ENCODE measurements around the gene SP1. TPM values are rescaled to one million over a fixed set of nuclear protein-coding genes. Genes with fewer than 3 reads are reported as not detected.
A peak's percentile ranks its signal among the peaks of the same experiment; 100 is the strongest.

Gene SP1
- total and polyA plus RNA-seq, 9 of the 15 experiments (the other 6 are each of a cell fraction or from before 2014, with no cell fraction given) = 8.0 to 65.5 (median 41.6) TPM

- TF ChIP-seq AFF4 (CRISPR knock-in tag; IDR thresholded peaks at IDR 0.05) (no peak; the same call in 1 of the 2 replicates), RBM39 (optimal IDR thresholded peaks at IDR 0.05; ENCODE audit: low read depth, low read length) (no peak), YBX1 (IDR thresholded peaks at IDR 0.05) (no peak), YY1 (IDR thresholded peaks at IDR 0.05; ENCODE audit: borderline replicate concordance in 1 of 3, control insufficient read depth in 1 of 3, extremely low read depth in 1 of 3, insufficient read depth in 3 of 3, insufficient read length in 1 of 3, insufficient replicate concordance in 2 of 3, low read depth in 1 of 3, low read length in 2 of 3) (peak in 2 of 3 experiments; percentile 10 to 30), DNMT1 (IDR thresholded peaks at IDR 0.05) (no peak), MXI1 (IDR thresholded peaks at IDR 0.05; ENCODE audit: low read depth, low read length) (0 out of 2 replicates have a peak, but pooled peaks have one; percentile 19), EHMT2 (IDR thresholded peaks at IDR 0.05) (peak; percentile 73), ETV5 (CRISPR knock-in tag; IDR thresholded peaks at IDR 0.05; ENCODE audit: low read depth) (0 out of 2 replicates have a peak, but pooled peaks have one; percentile 30), NFXL1 (CRISPR knock-in tag; IDR thresholded peaks at IDR 0.05) (no peak), POU5F1 (IDR thresholded peaks at IDR 0.05; ENCODE audit: borderline replicate concordance, low read depth, low read length, partially characterized antibody) (no peak), SIX5 (IDR thresholded peaks at IDR 0.05; ENCODE audit: borderline replicate concordance in 1 of 2, insufficient read depth in 1 of 2, low read depth in 1 of 2, low read length in 2 of 2) (no peak), SUPT5H (IDR thresholded peaks at IDR 0.05) (peak; percentile 98), ZNF274 (IDR thresholded peaks at IDR 0.05; ENCODE audit: borderline replicate concordance, low read depth, low read length) (no peak), NCOA6 (IDR thresholded peaks at IDR 0.05) (no peak), ZNF224 (CRISPR knock-in tag; IDR thresholded peaks at IDR 0.05) (no peak), MEF2A (IDR thresholded peaks at IDR 0.05; ENCODE audit: control insufficient read depth, low read depth, low read length) (no peak), SMARCA4 (IDR thresholded peaks at IDR 0.05) (peak; percentile 71), DMBX1 (CRISPR knock-in tag; IDR thresholded peaks at IDR 0.05; ENCODE audit: borderline replicate concordance) (peak; percentile 42; the same call in 1 of the 2 replicates), E2F4 (CRISPR knock-in tag; IDR thresholded peaks at IDR 0.05; ENCODE audit: low read depth) (no peak), MCM7 (IDR thresholded peaks at IDR 0.05) (no peak), RFX5 (IDR thresholded peaks at IDR 0.05; ENCODE audit: low read depth, low read length) (no peak), SP2 (IDR thresholded peaks at IDR 0.05; ENCODE audit: extremely low read depth, low read depth, low read length, poor library complexity, severe bottlenecking) (peak; percentile 77), ETS2 (tag; IDR thresholded peaks at IDR 0.05; ENCODE audit: borderline replicate concordance, poor library complexity, severe bottlenecking) (no peak), ILK (tag; IDR thresholded peaks at IDR 0.05; ENCODE audit: borderline replicate concordance, low read depth) (no peak)
Observed at GRCh38 chr12:53441040-53441833, 61.3 kb downstream of the SP1 start, which contains the start of gene PRR13 (continued).
